WI38 (cell line): ENCODE data around the gene ARMC2.
"Not testable (repeated sequence)": the region's sequence is repeated elsewhere in the genome, so short reads cannot be mapped to it uniquely, and the experiment has no call there.

Source experiments
- H3K4me3 ChIP-seq: 2 replicates; pipeline ENCODE4 v1.5.1; 2011; ENCODE audit warnings: low read depth, mild to moderate bottlenecking, control low read depth, low read length
- CTCF ChIP-seq: IDR thresholded peaks from 2 replicates; pipeline ENCODE4 v1.5.1; 2012; ENCODE audit warnings: low read depth, mild to moderate bottlenecking, control low read depth, low read length

Gene ARMC2

GRCh38 chr6:108921547-108922361 lies 73.5 kb downstream of the ARMC2 start:
- TF ChIP-seq CTCF: no peak
- no peak overlapping the region for H3K4me3 ChIP-seq

GRCh38 chr6:108922499-108922898 lies 74.3 kb downstream of the ARMC2 start:
- H3K4me3 ChIP-seq: no peak overlapping the region

GRCh38 chr6:108927927-108928326 lies 79.7 kb downstream of the ARMC2 start:
- no peak overlapping the region for H3K4me3 ChIP-seq
- TF ChIP-seq CTCF: no peak

More at GRCh38 chr6:108922499-108922898, 74.3 kb downstream of the ARMC2 start:
- no peak for TF ChIP-seq CTCF

GRCh38 chr6:108928650-108929049 lies 80.4 kb downstream of the ARMC2 start:
- no peak overlapping the region for H3K4me3 ChIP-seq

GRCh38 chr6:108931090-108931489 lies 82.9 kb downstream of the ARMC2 start:
- H3K4me3 ChIP-seq: not testable (repeated sequence)

More at GRCh38 chr6:108928650-108929049, 80.4 kb downstream of the ARMC2 start:
- TF ChIP-seq CTCF: no peak

- H3K4me3 ChIP-seq: no peak overlapping the region
- no peak for TF ChIP-seq CTCF
Observed at GRCh38 chr6:108937170-108937569, 88.9 kb downstream of the ARMC2 start.

GRCh38 chr6:108940741-108941140 lies 92.5 kb downstream of the ARMC2 start:
- no peak overlapping the region for H3K4me3 ChIP-seq
- no peak for TF ChIP-seq CTCF

- H3K4me3 ChIP-seq: no peak overlapping the region
- TF ChIP-seq CTCF: no peak
Observed at GRCh38 chr6:108941281-108941680, 93.1 kb downstream of the ARMC2 start.
